Retinal pigment epithelial cell (primary cell): ENCODE data around the gene SLC6A5.
"Not testable (repeated sequence)": the region's sequence is repeated elsewhere in the genome, so short reads cannot be mapped to it uniquely, and the experiment has no call there.

Experiments
- DNase-seq: peaks from one replicate; pipeline ENCODE4 v3.0.0-alpha.2; 2010; ENCODE audit warnings: low read depth
- H3K4me3 ChIP-seq: 2 replicates; pipeline ENCODE4 v1.5.1; 2011; ENCODE audit warnings: mild to moderate bottlenecking, low read length, control low read depth, moderate library complexity
- TF ChIP-seq, protein P1 (sequence below): conservative IDR thresholded peaks from 2 replicates; pipeline ENCODE4 v1.5.1; 2011; ENCODE audit warnings: low read depth, low read length, control low read depth, inconsistent platforms

Gene SLC6A5

DNA sequence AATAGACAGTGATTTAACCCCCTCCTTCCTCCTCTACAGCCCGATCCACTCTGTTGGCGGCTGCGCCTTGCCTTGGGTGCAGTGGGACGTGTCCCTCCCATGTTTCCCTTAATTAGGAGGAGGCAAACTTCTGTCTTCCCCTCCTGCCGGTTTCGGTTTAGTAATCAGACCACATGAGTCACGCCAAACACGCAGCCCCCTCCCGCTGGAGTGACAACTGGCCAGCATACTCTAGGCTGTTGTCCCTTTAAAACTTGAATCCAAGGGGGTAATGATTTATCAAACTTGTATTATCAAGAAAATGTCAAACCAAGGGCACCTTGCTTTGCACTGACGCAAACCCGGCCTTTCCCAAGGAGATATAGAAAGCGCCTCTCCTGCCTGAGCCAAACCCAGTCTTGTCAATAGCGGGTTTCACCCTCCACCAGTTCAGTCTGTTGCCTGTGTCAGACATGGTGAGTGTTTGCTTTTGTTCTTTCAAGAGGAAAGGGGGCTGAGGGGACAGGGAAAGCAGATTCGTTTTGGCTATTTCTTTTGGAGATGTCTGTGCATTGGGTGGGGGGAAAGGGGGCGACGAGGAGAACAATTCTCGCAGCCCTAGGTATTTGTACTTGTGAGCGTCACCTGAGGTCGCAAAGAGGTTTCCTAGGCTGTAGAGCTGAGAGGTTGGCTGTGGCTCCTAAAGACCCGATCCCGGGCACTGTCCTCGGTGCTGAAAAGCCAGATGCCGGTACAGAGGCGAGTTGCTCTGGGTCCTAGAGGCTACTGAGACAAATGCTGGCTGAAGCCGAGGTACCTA, at the start of gene SLC6A5:
TSS of gene SLC6A5 (plus strand) at position 388 of the 799 bp plus-strand sequence. CDS start at position 453, 65 bp downstream.
- no peak within 1 kb of the TSS for H3K4me3 ChIP-seq
- DNase-seq, result no peak
- TF ChIP-seq, protein P1, sequence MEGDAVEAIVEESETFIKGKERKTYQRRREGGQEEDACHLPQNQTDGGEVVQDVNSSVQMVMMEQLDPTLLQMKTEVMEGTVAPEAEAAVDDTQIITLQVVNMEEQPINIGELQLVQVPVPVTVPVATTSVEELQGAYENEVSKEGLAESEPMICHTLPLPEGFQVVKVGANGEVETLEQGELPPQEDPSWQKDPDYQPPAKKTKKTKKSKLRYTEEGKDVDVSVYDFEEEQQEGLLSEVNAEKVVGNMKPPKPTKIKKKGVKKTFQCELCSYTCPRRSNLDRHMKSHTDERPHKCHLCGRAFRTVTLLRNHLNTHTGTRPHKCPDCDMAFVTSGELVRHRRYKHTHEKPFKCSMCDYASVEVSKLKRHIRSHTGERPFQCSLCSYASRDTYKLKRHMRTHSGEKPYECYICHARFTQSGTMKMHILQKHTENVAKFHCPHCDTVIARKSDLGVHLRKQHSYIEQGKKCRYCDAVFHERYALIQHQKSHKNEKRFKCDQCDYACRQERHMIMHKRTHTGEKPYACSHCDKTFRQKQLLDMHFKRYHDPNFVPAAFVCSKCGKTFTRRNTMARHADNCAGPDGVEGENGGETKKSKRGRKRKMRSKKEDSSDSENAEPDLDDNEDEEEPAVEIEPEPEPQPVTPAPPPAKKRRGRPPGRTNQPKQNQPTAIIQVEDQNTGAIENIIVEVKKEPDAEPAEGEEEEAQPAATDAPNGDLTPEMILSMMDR, result no peak

- TF ChIP-seq, protein P1, result no peak
- H3K4me3 ChIP-seq, result no peak overlapping the region
- no peak for DNase-seq
Measured at GRCh38 chr11:20551096-20551495, 48.3 kb upstream of the SLC6A5 start.

DNA sequence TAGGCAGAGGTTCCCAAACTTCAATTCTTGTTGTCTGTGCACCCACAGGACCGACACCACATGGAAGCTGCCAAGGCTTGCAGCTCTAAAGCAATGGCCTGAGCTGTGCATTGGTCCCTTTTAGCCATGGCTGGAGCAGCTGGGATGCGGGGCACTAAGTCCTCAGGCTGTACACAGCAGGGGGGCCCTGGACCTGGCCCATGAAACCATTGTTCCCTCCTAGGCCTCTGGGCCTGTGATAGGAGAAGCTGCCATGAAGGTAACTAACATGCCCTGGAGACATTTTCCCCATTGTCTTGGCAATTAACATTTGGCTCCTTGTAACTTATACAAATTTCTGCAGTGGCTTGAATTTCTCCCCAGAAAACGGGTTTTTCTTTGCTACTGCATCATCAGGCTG, 43.6 kb upstream of the SLC6A5 start:
- no peak overlapping the region for H3K4me3 ChIP-seq
- TF ChIP-seq, protein P1, result no peak
- DNase-seq, result no peak

- not testable (repeated sequence) for H3K4me3 ChIP-seq, DNase-seq
Measured at GRCh38 chr11:20556396-20556795, 43.0 kb upstream of the SLC6A5 start.

DNA sequence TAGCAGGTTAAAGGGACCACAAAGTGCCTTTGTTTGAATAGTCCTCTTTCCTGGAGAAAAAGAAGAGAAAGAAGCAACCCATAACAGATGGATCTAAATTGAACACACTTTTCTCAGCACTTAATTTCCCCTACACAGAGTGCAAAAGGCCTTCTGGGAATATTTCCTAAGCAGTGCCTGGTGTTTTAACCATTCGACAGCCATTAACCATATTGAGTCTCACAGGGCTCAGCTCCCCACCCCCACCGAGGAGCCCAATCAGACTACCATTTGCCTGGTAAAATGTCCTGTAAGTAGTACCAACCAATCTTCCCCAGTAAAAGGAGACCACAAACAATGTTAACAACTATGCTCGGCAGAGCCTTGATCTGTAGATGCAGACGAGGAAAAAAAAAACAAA, 40.7 kb upstream of the SLC6A5 start:
- DNase-seq, result no peak
- H3K4me3 ChIP-seq, result no peak overlapping the region
- TF ChIP-seq, protein P1, result no peak

- no peak overlapping the region for H3K4me3 ChIP-seq
- DNase-seq, result no peak
- TF ChIP-seq, protein P1, result no peak
Measured at GRCh38 chr11:20559523-20560300, 39.7 kb upstream of the SLC6A5 start.

DNA sequence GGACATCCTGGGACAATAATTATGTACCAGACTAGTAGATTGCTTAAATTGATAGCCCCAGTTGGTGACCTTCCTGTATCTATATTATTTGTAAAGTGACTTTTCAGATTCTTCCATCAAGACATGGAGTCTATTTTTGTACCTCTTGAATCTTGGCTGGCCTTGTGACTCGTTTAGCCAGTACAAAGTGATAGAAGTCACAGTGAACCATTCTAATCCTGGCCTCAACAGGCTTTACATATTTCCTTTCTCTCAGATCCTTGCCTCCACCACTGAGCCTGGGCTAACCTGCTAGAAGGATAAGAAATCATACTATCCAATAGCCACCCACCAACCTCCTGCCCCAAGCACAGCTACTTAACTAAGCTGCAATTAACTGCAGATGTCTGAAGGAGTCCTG, 37.5 kb upstream of the SLC6A5 start:
- no peak for DNase-seq
- TF ChIP-seq, protein P1, result no peak
- no peak overlapping the region for H3K4me3 ChIP-seq
